Coronary artery (tissue), 2 donors: Measurements from ENCODE around the gene LGALS16.

Source experiments
- DNase-seq: peaks from one replicate; pipeline ENCODE4 v3.0.0-alpha.2; 2017; ENCODE audit warnings: low spot score
- H3K27ac ChIP-seq, 2 donors: fragments of 200-600 bp; sonication (generic); one replicate each; pipeline ENCODE4 v1.5.1; 2016 to 2019
- H3K4me3 ChIP-seq: fragments of 200-600 bp; sonication (generic); 2 replicates; pipeline ENCODE4 v1.5.1; 2016; ENCODE audit warnings: mild to moderate bottlenecking, moderate library complexity
- TF ChIP-seq, protein P1 (sequence below): fragments of 200-600 bp; sonication (generic); IDR thresholded peaks from one replicate; pipeline ENCODE4 v1.5.1; 2019; ENCODE audit warnings: antibody characterized with exemption

The LGALS16 gene

DNA sequence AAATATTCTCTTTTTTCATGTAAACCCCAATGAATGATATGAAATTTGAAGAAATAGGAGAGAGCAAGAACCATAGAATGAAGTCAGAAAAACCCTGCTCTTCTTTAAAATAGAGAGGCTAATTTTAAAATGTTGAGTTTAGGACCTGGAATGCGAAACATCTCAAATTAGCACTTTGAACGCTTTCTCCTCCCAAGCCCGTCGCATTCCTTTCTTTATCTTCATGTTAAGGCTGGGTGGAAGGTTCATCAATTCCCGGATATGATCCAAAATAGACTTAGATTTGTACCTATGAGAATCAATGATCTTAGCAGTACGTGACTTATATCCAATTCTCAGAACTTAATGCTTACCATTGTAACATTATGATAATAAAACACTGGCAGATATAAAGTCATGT lies 24.1 kb upstream of the LGALS16 start:
- Histone ChIP-seq H3K27ac (no peak overlapping the region), H3K4me3 (no peak overlapping the region)
- DNase-seq, result no peak
- TF ChIP-seq, protein P1, sequence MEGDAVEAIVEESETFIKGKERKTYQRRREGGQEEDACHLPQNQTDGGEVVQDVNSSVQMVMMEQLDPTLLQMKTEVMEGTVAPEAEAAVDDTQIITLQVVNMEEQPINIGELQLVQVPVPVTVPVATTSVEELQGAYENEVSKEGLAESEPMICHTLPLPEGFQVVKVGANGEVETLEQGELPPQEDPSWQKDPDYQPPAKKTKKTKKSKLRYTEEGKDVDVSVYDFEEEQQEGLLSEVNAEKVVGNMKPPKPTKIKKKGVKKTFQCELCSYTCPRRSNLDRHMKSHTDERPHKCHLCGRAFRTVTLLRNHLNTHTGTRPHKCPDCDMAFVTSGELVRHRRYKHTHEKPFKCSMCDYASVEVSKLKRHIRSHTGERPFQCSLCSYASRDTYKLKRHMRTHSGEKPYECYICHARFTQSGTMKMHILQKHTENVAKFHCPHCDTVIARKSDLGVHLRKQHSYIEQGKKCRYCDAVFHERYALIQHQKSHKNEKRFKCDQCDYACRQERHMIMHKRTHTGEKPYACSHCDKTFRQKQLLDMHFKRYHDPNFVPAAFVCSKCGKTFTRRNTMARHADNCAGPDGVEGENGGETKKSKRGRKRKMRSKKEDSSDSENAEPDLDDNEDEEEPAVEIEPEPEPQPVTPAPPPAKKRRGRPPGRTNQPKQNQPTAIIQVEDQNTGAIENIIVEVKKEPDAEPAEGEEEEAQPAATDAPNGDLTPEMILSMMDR, result no peak

DNA sequence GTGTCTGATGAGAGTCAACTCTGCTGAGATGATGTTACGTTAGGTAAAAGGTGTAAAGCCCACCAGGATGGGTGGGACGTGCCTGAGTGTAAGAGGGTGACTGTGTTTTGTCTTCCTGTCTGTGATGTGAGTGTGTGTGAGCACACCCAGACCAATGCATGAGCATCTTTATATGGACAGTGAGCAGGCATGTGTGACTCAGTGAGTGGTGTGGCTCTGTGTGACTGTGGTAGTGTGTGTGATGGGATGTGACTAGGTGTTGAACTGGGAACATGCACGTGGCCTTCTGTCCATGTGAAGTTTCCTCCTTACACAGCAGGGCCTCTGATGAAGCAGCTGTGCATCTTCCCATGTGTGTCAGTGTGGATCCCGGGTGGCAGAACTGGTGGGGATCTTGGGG lies 17.8 kb upstream of the LGALS16 start:
- Histone ChIP-seq H3K4me3 (no peak overlapping the region), H3K27ac (no peak overlapping the region)
- TF ChIP-seq, protein P1, result no peak
- no peak for DNase-seq

DNA sequence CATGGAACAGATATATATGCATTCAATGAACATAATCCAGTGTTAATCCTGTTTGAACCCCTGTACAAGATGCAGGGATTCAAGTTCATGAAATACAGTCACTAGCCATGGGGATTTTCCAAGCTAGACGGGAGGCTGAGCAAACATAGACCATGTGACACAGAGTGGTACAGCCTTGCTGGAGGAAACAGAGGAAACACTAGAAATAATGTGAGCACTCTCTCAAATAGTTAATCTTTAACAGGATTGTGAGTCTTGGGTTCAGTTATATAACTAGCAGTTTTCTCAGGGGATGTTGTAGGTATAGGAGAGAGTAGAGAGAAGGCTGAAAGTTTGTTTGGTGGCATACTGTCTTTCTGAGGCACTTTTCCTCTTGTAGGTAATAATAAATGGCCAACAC lies 13.9 kb upstream of the LGALS16 start:
- no peak overlapping the region for H3K27ac ChIP-seq
- no peak overlapping the region for H3K4me3 ChIP-seq
- TF ChIP-seq, protein P1, result no peak
- DNase-seq, result no peak

DNA sequence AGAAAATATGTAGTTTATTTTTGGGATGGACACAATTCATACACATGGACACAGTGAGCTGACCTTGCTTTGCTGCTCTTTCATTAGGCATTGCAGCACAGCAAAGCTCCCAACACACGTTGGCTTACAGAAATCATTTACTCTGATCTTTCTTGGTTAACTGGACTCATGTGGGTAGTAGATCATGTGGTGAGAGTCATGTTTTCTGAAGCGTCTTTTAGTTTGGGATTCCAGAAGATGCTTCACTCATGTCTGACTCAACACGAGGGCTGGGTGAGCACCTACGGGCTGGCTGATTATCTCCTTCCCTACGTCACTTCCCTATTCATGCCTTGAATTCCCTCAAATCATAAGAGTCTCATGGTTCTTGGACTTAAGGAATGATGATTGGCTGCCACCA lies 12.1 kb upstream of the LGALS16 start:
- DNase-seq, result no peak
- no peak overlapping the region for H3K27ac ChIP-seq
- H3K4me3 ChIP-seq, result no peak overlapping the region
- TF ChIP-seq, protein P1, result no peak

DNA sequence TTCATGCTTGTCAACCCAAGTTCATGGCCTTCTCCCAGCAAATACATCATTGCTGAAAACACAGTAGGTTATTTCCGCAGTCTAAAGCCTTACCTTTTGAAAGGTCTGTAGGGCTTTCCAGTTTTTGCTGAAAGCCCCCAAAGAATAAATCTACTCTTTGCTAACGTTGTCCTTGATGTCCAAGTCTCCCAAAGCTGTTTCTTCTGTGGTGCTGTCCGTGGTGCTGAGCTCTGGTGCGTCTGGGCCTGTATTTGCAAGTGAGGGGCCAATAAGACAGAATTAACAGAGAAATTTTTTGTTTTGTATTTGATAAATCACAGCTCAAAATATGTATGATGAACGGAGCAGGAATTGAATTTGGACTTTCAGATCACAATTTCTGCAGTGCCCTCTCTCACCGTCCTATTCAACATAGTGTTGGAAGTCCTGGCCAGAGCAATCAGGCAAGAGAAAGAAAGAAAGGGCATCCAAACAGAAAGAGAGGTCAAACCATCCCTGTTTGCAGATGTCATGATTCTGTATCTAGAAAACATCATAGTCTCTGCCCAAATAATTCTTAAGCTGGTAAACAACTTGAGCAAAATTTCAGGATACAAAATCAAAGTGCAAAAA lies 9.8 kb upstream of the LGALS16 start:
- Histone ChIP-seq H3K4me3 (no peak overlapping the region), H3K27ac (no peak overlapping the region)
- no peak for DNase-seq
- TF ChIP-seq, protein P1, result no peak

DNA sequence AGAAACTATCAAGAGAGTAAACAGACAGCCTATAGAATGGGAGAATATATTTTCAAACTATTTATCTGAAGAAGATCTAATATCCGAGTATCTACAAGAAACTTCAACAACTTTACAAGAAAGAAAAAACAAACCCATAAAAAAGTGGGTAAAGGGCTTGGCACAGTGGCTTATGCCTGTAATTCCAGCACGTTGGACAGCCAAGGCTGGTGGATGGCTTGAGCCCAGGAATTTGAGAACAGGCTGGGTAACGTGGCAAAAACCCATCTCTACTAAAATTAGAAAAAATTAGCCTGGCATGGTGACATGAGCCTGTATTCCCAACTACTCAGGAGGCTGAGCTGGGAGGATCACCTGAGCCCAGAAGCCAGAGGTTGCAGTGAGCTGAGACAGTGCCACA lies 7.8 kb upstream of the LGALS16 start:
- no peak for DNase-seq
- Histone ChIP-seq H3K4me3 (no peak overlapping the region), H3K27ac (no peak overlapping the region)
- TF ChIP-seq, protein P1, result no peak

DNA sequence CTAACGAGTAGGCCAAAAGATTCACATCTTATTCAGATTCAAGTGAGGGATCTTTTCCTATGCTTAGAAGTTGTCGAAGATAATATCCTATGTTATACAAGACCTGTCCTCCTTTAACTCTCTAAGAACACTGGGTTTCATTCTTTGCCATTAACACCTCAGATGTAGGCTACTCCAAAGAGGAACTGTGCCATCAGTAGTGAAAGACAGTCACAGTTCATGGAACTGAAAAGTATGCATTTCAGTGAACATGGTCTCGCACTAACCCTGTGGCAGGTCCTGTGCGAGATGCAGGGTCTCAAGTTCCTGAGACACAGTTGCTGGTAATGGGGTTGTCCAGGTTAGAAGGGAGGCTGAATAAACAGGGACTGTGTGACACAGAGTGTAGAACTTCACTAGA lies 4.1 kb downstream of the LGALS16 start:
- no peak overlapping the region for H3K4me3 ChIP-seq
- TF ChIP-seq, protein P1, result no peak
- no peak overlapping the region for H3K27ac ChIP-seq
- no peak for DNase-seq
